Mesendoderm (in vitro differentiated cells): ENCODE measurements around the gene NKAPL.
A peak's percentile ranks its signal among the peaks of the same experiment; 100 is the strongest.

ENCODE experiments used
- DNase-seq: peaks from one replicate; pipeline ENCODE4 v3.0.0; 2013
- H2AK5ac ChIP-seq: 2 replicates; pipeline ENCODE4 v1.6.1; 2013; ENCODE audit warnings: low read length, inconsistent platforms
- H2BK120ac ChIP-seq: 2 replicates; pipeline ENCODE4 v1.6.1; 2013; ENCODE audit warnings: low read depth, mild to moderate bottlenecking, low read length, moderate library complexity, mixed read lengths
- H2BK15ac ChIP-seq: replicated peaks from 2 replicates; pipeline ENCODE4 v1.6.1; 2013; ENCODE audit warnings: low read depth, mild to moderate bottlenecking, moderate library complexity
- H2BK5ac ChIP-seq: 2 replicates; pipeline ENCODE4 v1.6.1; 2013; ENCODE audit warnings: low read length, inconsistent platforms
- H3K18ac ChIP-seq: 2 replicates; pipeline ENCODE4 v1.6.1; 2013; ENCODE audit warnings: mild to moderate bottlenecking, low read length, mixed read lengths
- H3K23ac ChIP-seq: one replicate; pipeline ENCODE4 v1.6.1; 2013; ENCODE audit warnings: low read length
- H3K27ac ChIP-seq: 2 replicates; pipeline ENCODE4 v1.5.1; 2013; ENCODE audit warnings: low read depth, mild to moderate bottlenecking, inconsistent platforms, low read length, moderate library complexity
- H3K27me3 ChIP-seq: 2 replicates; pipeline ENCODE4 v1.6.1; 2013; ENCODE audit warnings: low read length, control low read depth, mild to moderate bottlenecking, inconsistent platforms; ENCODE audit not compliant: insufficient read depth, poor library complexity
- H3K36me3 ChIP-seq: 2 replicates; pipeline ENCODE4 v1.6.1; 2013; ENCODE audit warnings: low read length, inconsistent platforms; ENCODE audit not compliant: control insufficient read depth, insufficient read depth
- H3K4ac ChIP-seq: one replicate; pipeline ENCODE4 v1.6.1; 2013; ENCODE audit warnings: low read depth, mild to moderate bottlenecking, low read length, moderate library complexity
- H3K4me1 ChIP-seq: 2 replicates; pipeline ENCODE4 v1.6.1; 2013; ENCODE audit warnings: low read depth, low read length, inconsistent platforms; ENCODE audit not compliant: control insufficient read depth
- H3K4me2 ChIP-seq: 2 replicates; pipeline ENCODE4 v1.6.1; 2013; ENCODE audit warnings: low read length
- H3K4me3 ChIP-seq: 2 replicates; pipeline ENCODE4 v1.5.1; 2013; ENCODE audit warnings: mild to moderate bottlenecking, low read length
- H3K56ac ChIP-seq: one replicate; pipeline ENCODE4 v1.6.1; 2013; ENCODE audit warnings: low read length
- H3K79me1 ChIP-seq: 2 replicates; pipeline ENCODE4 v1.6.1; 2013; ENCODE audit warnings: low read length, inconsistent platforms
- H3K79me2 ChIP-seq: 2 replicates; pipeline ENCODE4 v1.6.1; 2013; ENCODE audit warnings: mild to moderate bottlenecking, low read length; ENCODE audit not compliant: control insufficient read depth, insufficient read depth
- H3K9ac ChIP-seq: 2 replicates; pipeline ENCODE4 v1.6.1; 2013; ENCODE audit warnings: low read length, inconsistent platforms
- H4K5ac ChIP-seq: one replicate; pipeline ENCODE4 v1.6.1; 2013; ENCODE audit warnings: low read length
- H4K8ac ChIP-seq: one replicate; pipeline ENCODE4 v1.6.1; 2013; ENCODE audit warnings: low read depth, mild to moderate bottlenecking, control low read depth, low read length, moderate library complexity
- whole genome bisulfite sequencing: extraction: QIAGEN DNeasy Blood & Tissue Kit; methylation state at CpG from one replicate; pipeline ENCODE4 v1.1.7; 2013; ENCODE audit warnings: low lambda C conversion rate, missing lambda C conversion rate; ENCODE audit not compliant: insufficient coverage; ENCODE audit errors: extremely low coverage; 5-methylcytosine and 5-hydroxymethylcytosine counted together

Gene NKAPL

GRCh38 chr6:28240471-28240870 is 18.6 kb upstream of the NKAPL start:
- no peaks in the 10 kb centered on the region for H3K27me3 ChIP-seq
- H4K8ac ChIP-seq, result no peak overlapping the region
- no peak overlapping the region for H3K23ac ChIP-seq
- no peak overlapping the region for H2BK120ac ChIP-seq
- no peaks in the 10 kb centered on the region for H3K4me1 ChIP-seq
- no peak overlapping the region for H2BK5ac ChIP-seq
- no peak for DNase-seq
- no peak overlapping the region for H2AK5ac ChIP-seq
- no peak overlapping the region for H3K4me2 ChIP-seq
- H3K27ac ChIP-seq, result no peak overlapping the region
- no peak overlapping the region for H3K4ac ChIP-seq
- no CpG with 5 or more reads among the region's 1 CpG for WGBS
- no peaks in the 10 kb centered on the region for H3K36me3 ChIP-seq
- H4K5ac ChIP-seq, result no peak overlapping the region
- H3K79me1 ChIP-seq, result no peaks in the 10 kb centered on the region
- H3K18ac ChIP-seq, result no peak overlapping the region
- H3K4me3 ChIP-seq, result no peak overlapping the region
- no peaks in the 10 kb centered on the region for H3K79me2 ChIP-seq
- no peak overlapping the region for H2BK15ac ChIP-seq
- no peak overlapping the region for H3K9ac ChIP-seq
- no peak overlapping the region for H3K56ac ChIP-seq

DNA sequence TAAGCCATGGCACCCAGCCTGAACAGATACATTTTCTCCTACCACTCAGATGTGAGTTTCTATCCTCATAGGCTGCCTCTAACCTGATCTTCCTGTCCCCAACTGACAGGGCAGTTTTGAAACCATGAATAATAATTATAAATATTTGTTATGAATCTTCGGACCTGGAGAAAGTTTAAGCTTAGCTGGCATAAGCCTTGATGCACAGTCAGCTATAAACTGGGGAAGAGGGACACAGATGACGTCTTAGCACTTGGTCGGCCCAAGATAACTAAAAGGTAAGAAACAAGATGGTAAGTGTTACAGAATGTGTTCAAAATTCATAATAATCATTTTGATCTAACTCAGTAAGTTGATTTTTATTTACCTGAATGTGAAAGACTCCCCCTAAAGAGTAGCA is 15.2 kb upstream of the NKAPL start:
- no peak overlapping the region for H3K18ac ChIP-seq
- H3K9ac ChIP-seq, result no peak overlapping the region
- no peak overlapping the region for H3K56ac ChIP-seq
- H3K36me3 ChIP-seq, result no peaks in the 10 kb centered on the region
- no peak overlapping the region for H2AK5ac ChIP-seq
- no peak overlapping the region for H3K23ac ChIP-seq
- no CpG with 5 or more reads among the region's 3 CpGs for WGBS
- H3K79me1 ChIP-seq, result no peaks in the 10 kb centered on the region
- H3K4me1 ChIP-seq, result no peaks in the 10 kb centered on the region
- H2BK5ac ChIP-seq, result no peak overlapping the region
- H3K27ac ChIP-seq, result no peak overlapping the region
- H2BK120ac ChIP-seq, result no peak overlapping the region
- no peak overlapping the region for H4K8ac ChIP-seq
- DNase-seq, result no peak
- H3K79me2 ChIP-seq, result no peaks in the 10 kb centered on the region
- H2BK15ac ChIP-seq, result no peak overlapping the region
- H3K4me3 ChIP-seq, result no peak overlapping the region
- H3K27me3 ChIP-seq, result no peaks in the 10 kb centered on the region
- H3K4me2 ChIP-seq, result no peak overlapping the region
- no peak overlapping the region for H3K4ac ChIP-seq
- no peak overlapping the region for H4K5ac ChIP-seq

GRCh38 chr6:28245206-28245941 is 13.7 kb upstream of the NKAPL start:
- no peaks in the 10 kb centered on the region for H3K79me2 ChIP-seq
- WGBS, result no CpG with 5 or more reads among the region's 6 CpGs
- no peak overlapping the region for H4K8ac ChIP-seq
- H3K36me3 ChIP-seq, result no peaks in the 10 kb centered on the region
- no peak overlapping the region for H2AK5ac ChIP-seq
- no peak overlapping the region for H3K23ac ChIP-seq
- no peak overlapping the region for H3K9ac ChIP-seq
- no peak overlapping the region for H4K5ac ChIP-seq
- no peak overlapping the region for H3K56ac ChIP-seq
- no peak overlapping the region for H2BK5ac ChIP-seq
- no peak overlapping the region for H3K18ac ChIP-seq
- no peak overlapping the region for H2BK15ac ChIP-seq
- H3K79me1 ChIP-seq, result no peaks in the 10 kb centered on the region
- DNase-seq, result no peak
- H3K4ac ChIP-seq, result no peak overlapping the region
- H3K4me1 ChIP-seq, result no peaks in the 10 kb centered on the region
- H2BK120ac ChIP-seq, result no peak overlapping the region
- H3K4me3 ChIP-seq, result no peak overlapping the region
- no peak overlapping the region for H3K4me2 ChIP-seq
- no peak overlapping the region for H3K27ac ChIP-seq
- H3K27me3 ChIP-seq, result no peaks in the 10 kb centered on the region

DNA sequence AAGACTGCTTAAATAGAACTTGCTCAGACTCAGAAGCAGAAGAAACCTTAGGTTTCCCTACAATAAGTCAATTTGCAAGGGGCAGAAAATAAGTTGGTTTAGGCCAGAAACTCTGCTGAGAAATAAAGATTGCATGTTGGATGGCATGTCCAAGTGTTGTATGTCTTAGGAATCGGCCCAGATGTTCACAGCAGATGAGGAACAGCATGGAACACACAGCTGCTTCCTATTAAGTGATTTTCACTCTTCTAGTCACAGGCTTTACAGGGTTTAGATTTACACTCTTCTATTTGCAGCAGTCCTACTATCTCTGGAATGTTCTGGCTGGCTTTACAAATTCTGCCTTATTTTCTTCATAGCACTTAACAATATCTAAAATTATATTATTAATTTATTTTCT is 10.2 kb upstream of the NKAPL start:
- H3K4me1 ChIP-seq, result peaks cover 2% of the 10 kb centered on the region
- no peak for DNase-seq
- H2BK15ac ChIP-seq, result no peak overlapping the region
- H2BK5ac ChIP-seq, result no peak overlapping the region
- H2AK5ac ChIP-seq, result no peak overlapping the region
- H3K18ac ChIP-seq, result no peak overlapping the region
- WGBS, result no CpG with 5 or more reads among the region's 1 CpG
- no peak overlapping the region for H2BK120ac ChIP-seq
- no peaks in the 10 kb centered on the region for H3K36me3 ChIP-seq
- H3K4me3 ChIP-seq, result no peak overlapping the region
- H3K27ac ChIP-seq, result no peak overlapping the region
- no peak overlapping the region for H3K4me2 ChIP-seq
- no peaks in the 10 kb centered on the region for H3K27me3 ChIP-seq
- no peak overlapping the region for H4K8ac ChIP-seq
- peaks cover 4% of the 10 kb centered on the region for H3K79me1 ChIP-seq
- no peak overlapping the region for H3K23ac ChIP-seq
- no peak overlapping the region for H3K4ac ChIP-seq
- no peak overlapping the region for H3K56ac ChIP-seq
- H3K9ac ChIP-seq, result no peak overlapping the region
- H3K79me2 ChIP-seq, result peaks cover 1% of the 10 kb centered on the region
- no peak overlapping the region for H4K5ac ChIP-seq

DNA sequence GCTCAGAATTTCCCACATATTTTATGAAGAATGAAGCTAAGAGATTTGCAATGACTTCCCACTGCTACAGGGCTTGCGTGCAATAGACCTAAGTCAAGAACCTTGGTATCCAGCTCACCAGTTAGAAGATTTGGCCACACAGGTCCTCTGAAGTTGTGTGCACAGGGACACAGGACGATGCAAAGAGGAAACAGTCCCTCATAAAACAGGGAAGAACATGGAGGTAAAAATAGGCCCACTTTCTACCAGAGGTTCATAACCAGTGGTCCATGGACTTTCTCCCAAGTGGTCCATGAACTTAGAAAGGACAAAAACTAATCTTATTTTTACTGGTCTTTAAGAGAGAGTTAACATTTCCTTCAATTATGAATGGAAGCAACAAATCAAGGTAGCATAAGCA is 8.3 kb upstream of the NKAPL start:
- peaks cover 2% of the 10 kb centered on the region for H3K4me1 ChIP-seq
- H3K27me3 ChIP-seq, result no peaks in the 10 kb centered on the region
- no peak overlapping the region for H3K4me3 ChIP-seq
- no peak overlapping the region for H3K56ac ChIP-seq
- no peak overlapping the region for H3K18ac ChIP-seq
- H2BK120ac ChIP-seq, result no peak overlapping the region
- no peak overlapping the region for H2BK15ac ChIP-seq
- H3K23ac ChIP-seq, result no peak overlapping the region
- peak overlapping the region; percentile 1 for H3K9ac ChIP-seq
- WGBS, result no CpG with 5 or more reads among the region's 2 CpGs
- no peak for DNase-seq
- H3K4ac ChIP-seq, result no peak overlapping the region
- H3K79me2 ChIP-seq, result peaks cover 1% of the 10 kb centered on the region
- no peak overlapping the region for H4K8ac ChIP-seq
- no peaks in the 10 kb centered on the region for H3K36me3 ChIP-seq
- H3K27ac ChIP-seq, result no peak overlapping the region
- no peak overlapping the region for H2AK5ac ChIP-seq
- no peak overlapping the region for H3K4me2 ChIP-seq
- peaks cover 4% of the 10 kb centered on the region for H3K79me1 ChIP-seq
- H4K5ac ChIP-seq, result no peak overlapping the region
- H2BK5ac ChIP-seq, result no peak overlapping the region

- H3K4me2 ChIP-seq, result peak overlapping the region; percentile 49
- no peak overlapping the region for H4K8ac ChIP-seq
- no peaks in the 10 kb centered on the region for H3K27me3 ChIP-seq
- peak overlapping the region; percentile 95 for H3K9ac ChIP-seq
- peak; percentile 61 for DNase-seq
- peak overlapping the region; percentile 98 for H3K4me3 ChIP-seq
- H3K23ac ChIP-seq, result no peak overlapping the region
- H2BK5ac ChIP-seq, result no peak overlapping the region
- no peaks in the 10 kb centered on the region for H3K36me3 ChIP-seq
- H3K56ac ChIP-seq, result peak overlapping the region; percentile 85
- peaks cover 2% of the 10 kb centered on the region for H3K4me1 ChIP-seq
- H2BK15ac ChIP-seq, result no peak overlapping the region
- peak overlapping the region; percentile 2 for H3K4ac ChIP-seq
- H3K79me1 ChIP-seq, result peaks cover 4% of the 10 kb centered on the region
- H3K79me2 ChIP-seq, result peaks cover 1% of the 10 kb centered on the region
- H4K5ac ChIP-seq, result no peak overlapping the region
- no CpG with 5 or more reads among the region's 25 CpGs for WGBS
- no peak overlapping the region for H3K27ac ChIP-seq
- H3K18ac ChIP-seq, result no peak overlapping the region
- H2BK120ac ChIP-seq, result no peak overlapping the region
- H2AK5ac ChIP-seq, result no peak overlapping the region
Observed at GRCh38 chr6:28251661-28252008, 7.5 kb upstream of the NKAPL start.
